Measurements from ENCODE around the gene RPL6.

GRCh38 chr12:112361271-112361670 is 48.1 kb downstream of the RPL6 start:
- TF ChIP-seq POLR2A (IDR thresholded peaks at IDR 0.05; ENCODE audit: extremely low read depth, insufficient read length) (no peak), CTCF (IDR thresholded peaks at IDR 0.05; ENCODE audit: low read depth, low read length) (no peak)
